NCI-H2107 (cell line): Measurements from ENCODE around the gene SH3BP4.

ENCODE experiments used
- DNase-seq: peaks from one replicate; lab custom pipeline; 2025; lab: John Stamatoyannopoulos, UW

SH3BP4 gene

GRCh38 chr2:235087832-235088495 is 136.1 kb downstream of the SH3BP4 start:
- no peak for DNase-seq

- DNase-seq, result no peak
These were observed 136.7 kb downstream of the SH3BP4 start for GRCh38 chr2:235088496-235088921.

- no peak for DNase-seq
These were observed 139.6 kb downstream of the SH3BP4 start for GRCh38 chr2:235091421-235091820.

DNA sequence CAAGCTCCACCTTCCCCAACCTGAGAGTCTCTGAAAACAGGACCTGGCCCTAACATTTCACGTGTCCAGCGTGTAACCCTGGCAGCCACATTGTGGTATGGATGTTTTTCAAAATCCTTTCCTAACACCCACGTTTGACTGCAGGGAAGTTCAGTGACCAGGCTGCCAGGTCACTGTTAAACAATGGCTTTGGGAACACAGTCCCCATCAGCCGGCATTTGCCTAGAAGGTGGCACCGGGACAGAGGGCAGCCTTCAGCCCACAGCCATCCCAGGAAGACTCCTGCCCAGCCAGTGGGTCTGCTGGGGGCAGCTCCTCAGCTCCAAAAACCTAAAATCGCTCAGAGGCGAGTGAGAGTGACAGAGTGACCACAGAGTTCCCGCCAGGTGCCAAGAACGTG is 140.2 kb downstream of the SH3BP4 start:
- DNase-seq, result no peak

DNA sequence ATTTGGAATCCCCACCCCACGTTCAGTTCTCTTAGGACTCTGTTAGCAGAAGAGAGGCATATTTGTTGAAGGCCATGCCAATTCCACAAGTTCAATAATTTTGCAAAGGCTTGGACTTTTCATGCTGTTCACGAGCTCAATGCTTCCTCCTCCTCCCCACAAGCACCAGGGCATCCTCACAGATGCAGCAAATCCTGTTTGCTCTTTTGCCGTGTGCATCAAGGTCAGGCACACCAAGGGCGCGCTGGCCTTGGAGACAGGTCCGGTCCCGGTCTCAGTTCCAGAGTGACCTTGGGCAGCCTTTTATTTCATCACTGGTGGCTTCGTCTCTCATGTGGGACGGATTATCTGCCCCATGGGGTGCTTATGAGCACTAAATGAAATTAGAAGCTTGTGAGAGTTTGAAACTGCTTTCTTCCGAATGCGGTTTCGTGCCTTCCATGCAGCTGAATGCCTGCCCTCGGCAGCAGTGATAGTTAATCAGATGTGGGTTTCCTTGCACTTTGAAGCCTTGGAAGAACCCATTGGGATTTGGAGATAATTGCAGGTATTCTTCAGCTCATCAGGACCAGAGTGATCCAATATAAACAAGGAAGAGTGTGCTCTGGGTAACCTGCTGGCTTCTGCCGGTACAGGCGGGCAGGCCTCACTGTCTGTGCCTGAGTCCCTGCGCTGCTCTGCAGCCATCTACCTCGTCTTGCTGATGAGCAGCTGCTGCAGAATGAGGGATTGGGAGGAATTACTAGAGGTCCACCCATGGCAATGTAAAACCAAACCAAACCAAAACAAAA is 140.8 kb downstream of the SH3BP4 start:
- DNase-seq, result no peak

- no peak for DNase-seq
These were observed 142.6 kb downstream of the SH3BP4 start for GRCh38 chr2:235094457-235094856.

- DNase-seq, result no peak
These were observed 143.8 kb downstream of the SH3BP4 start for GRCh38 chr2:235095569-235095968.

GRCh38 chr2:235096447-235096846 is 144.6 kb downstream of the SH3BP4 start:
- no peak for DNase-seq

- no peak for DNase-seq
These were observed 145.4 kb downstream of the SH3BP4 start for GRCh38 chr2:235097196-235097595.

- DNase-seq, result no peak
These were observed 146.5 kb downstream of the SH3BP4 start for GRCh38 chr2:235098269-235098668.

GRCh38 chr2:235098736-235099494 is 147.1 kb downstream of the SH3BP4 start:
- no peak for DNase-seq

GRCh38 chr2:235102896-235103295 is 151.1 kb downstream of the SH3BP4 start:
- no peak for DNase-seq
